Activated CD4-positive, alpha-beta T cell treated with anti-CD3 and anti-CD28 coated beads for 24 hours (primary cell): ENCODE results near the gene PLB1.
"Not testable (repeated sequence)": the region's sequence is repeated elsewhere in the genome, so short reads cannot be mapped to it uniquely, and the experiment has no call there.

Source experiments
- DNase-seq, 2 donors: peaks; one replicate each; pipeline ENCODE4 v3.0.0-alpha.2; 2020; ENCODE audit warnings: low read depth in 2 of 2

PLB1 gene

GRCh38 chr2:28469947-28470535, 25.8 kb upstream of the PLB1 start:
- no peak for DNase-seq

- no peak for DNase-seq
These were observed 25.1 kb upstream of the PLB1 start for GRCh38 chr2:28470759-28471158.

- no peak for DNase-seq
These were observed 24.6 kb upstream of the PLB1 start for GRCh38 chr2:28471214-28471613.

GRCh38 chr2:28471701-28472236, 24.1 kb upstream of the PLB1 start:
- DNase-seq, result no peak

GRCh38 chr2:28472641-28473040, 23.2 kb upstream of the PLB1 start:
- not testable (repeated sequence) for DNase-seq

- DNase-seq, result no peak
These were observed 20.7 kb upstream of the PLB1 start for GRCh38 chr2:28475088-28475595.

GRCh38 chr2:28477087-28477486, 18.8 kb upstream of the PLB1 start:
- DNase-seq, result no peak

- DNase-seq, result no peak
These were observed 18.2 kb upstream of the PLB1 start for GRCh38 chr2:28477645-28478044.

DNA sequence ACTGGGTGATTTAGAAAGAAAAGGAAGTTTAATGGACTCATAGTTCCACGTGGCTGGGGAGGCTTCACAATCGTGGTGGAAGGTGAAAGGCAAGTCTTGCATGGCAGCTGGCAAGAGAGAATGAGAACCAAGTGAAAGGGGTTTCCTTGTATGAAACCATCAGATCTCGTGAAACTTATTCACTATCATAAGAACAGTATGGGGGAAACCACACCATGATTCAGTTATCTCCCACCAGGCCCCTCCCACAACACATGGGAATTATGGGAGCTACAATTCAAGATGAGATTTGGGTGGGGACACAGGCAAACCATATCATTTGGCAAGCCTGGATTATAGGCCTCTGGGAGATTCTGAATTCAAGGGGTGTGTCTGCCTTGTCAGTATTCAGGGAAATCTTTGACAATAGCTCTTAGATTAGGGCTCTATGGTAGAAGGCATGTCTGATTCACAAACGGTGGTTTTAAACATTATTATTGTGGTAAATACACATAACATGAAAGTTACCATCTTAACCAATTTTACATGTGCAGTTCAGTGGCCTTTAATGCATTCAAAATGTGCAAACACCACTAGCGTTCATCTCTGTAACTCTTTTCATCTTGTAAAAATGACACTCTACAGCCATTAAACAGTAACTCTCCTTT, 15.3 kb upstream of the PLB1 start:
- DNase-seq, result no peak

- no peak for DNase-seq
These were observed 14.0 kb upstream of the PLB1 start for GRCh38 chr2:28481905-28482304.

GRCh38 chr2:28484835-28485234, 11.0 kb upstream of the PLB1 start:
- DNase-seq, result no peak

- no peak for DNase-seq
These were observed 9.3 kb upstream of the PLB1 start for GRCh38 chr2:28486526-28486925.

GRCh38 chr2:28487258-28487657, 8.6 kb upstream of the PLB1 start:
- DNase-seq, result no peak

GRCh38 chr2:28488083-28488830, 7.6 kb upstream of the PLB1 start:
- no peak for DNase-seq

DNA sequence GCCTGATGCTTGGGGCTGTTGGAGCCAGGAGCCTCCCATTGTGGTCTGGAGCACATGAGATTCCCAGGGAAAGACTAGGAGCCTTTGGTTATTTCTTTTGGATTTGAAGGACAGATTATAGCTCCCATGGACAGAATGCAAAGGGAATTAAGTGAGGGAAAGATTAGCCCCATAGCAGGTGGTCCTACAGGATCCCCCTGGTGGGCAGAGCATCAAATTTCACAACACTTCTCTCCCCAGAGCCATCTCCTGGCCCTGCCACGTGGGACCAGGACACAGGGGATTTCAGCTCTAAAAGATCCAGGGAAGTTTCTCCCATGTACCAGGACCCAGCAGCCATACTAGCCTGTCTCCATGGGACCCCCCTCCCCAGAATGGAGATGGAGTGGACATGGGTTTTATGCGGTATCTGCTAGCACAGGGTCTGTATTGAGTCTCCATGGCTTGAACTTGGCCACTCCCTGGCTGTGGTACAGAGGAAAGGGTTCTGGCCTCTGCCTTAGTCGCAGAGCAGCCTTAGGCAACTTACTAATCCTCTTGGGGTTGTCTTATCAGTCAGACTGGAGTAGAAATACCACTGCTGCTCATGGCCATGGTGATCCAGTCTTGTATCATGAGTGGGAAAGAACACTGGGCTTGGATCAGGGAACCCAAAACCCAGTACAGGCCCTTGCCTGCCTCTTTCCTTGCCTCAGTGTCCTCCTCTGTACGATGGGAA, 6.8 kb upstream of the PLB1 start:
- DNase-seq, result no peak

DNA sequence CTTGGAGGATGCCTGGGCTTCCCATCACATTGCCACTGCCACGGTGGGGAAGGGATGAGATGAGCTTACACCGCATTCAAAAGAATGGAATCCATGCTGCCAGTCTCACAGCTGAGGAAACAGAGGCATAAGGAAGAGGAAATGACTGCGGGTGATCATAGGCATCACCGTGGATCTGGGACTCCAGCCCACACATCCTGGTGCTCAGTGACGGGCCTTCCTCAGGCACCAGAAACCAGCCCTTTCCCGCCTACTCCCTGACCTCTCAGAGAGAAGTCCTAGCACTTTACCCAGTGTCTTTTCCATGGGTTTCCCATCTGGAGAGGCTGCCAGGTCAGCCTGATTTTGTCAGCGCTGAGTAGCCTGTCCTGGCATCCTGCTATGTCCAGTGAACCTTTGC, 5.3 kb upstream of the PLB1 start:
- DNase-seq, result no peak

DNA sequence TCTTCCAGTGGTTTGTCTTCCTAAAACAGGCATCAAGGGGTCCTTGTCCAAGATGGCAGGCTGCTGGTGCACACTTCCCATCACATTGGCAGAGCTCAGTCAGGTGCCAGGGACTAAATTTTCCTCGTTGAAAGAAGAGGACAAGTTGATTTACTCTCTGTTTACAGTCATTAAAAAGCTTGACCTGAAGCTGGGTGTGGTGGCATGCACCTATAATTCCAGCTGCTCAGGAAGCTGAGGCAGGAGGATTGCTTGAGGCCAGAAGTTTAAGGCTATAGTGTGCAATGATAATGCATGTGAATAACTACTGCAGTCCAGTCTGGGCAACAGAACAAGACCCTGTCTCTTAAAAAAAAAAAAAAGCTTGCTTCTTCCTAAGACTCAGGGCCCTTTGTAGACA, 3.6 kb upstream of the PLB1 start:
- no peak for DNase-seq

- DNase-seq, result no peak
These were observed 2.2 kb upstream of the PLB1 start for GRCh38 chr2:28493636-28494035.

- no peak for DNase-seq
These were observed 921 bp downstream of the PLB1 start for GRCh38 chr2:28496781-28497180.

- no peak for DNase-seq
These were observed 1.3 kb downstream of the PLB1 start for GRCh38 chr2:28497206-28497605.

GRCh38 chr2:28499282-28499681, 3.4 kb downstream of the PLB1 start:
- no peak for DNase-seq

- DNase-seq, result no peak
These were observed 9.5 kb downstream of the PLB1 start for GRCh38 chr2:28505361-28505760.
